GM23248 (cell line): Measurements from ENCODE around the gene MOB2. TPM values are rescaled to one million over a fixed set of nuclear protein-coding genes. Genes with fewer than 3 reads are reported as not detected.

Experiments used
- DNase-seq: peaks from one replicate; pipeline ENCODE4 v3.0.0-alpha.2; 2015
- H2AFZ ChIP-seq: fragments of 200-600 bp; sonication (generic); 2 replicates; pipeline ENCODE4 v1.6.1; 2016; ENCODE audit warnings: antibody characterized with exemption
- H3F3A ChIP-seq: fragments of 200-600 bp; sonication (generic); 2 replicates; pipeline ENCODE4 v1.6.1; 2016; ENCODE audit warnings: mild to moderate bottlenecking, antibody characterized with exemption, mixed run types; ENCODE audit not compliant: insufficient read depth
- H3K27ac ChIP-seq: fragments of 200-600 bp; sonication (generic); 2 replicates; pipeline ENCODE4 v1.5.1; 2016; ENCODE audit warnings: mild to moderate bottlenecking
- H3K27me3 ChIP-seq: fragments of 200-600 bp; sonication (generic); replicated peaks from 2 replicates; pipeline ENCODE4 v1.6.1; 2016; ENCODE audit warnings: mild to moderate bottlenecking; ENCODE audit not compliant: insufficient read depth
- H3K36me3 ChIP-seq: fragments of 200-600 bp; sonication (generic); 2 replicates; pipeline ENCODE4 v1.6.1; 2016; ENCODE audit warnings: low read depth, mild to moderate bottlenecking
- H3K4me1 ChIP-seq: fragments of 200-600 bp; sonication (generic); 2 replicates; pipeline ENCODE4 v1.6.1; 2016; ENCODE audit warnings: mild to moderate bottlenecking; ENCODE audit not compliant: insufficient read depth
- H3K4me2 ChIP-seq: fragments of 200-600 bp; sonication (generic); one replicate; pipeline ENCODE4 v1.6.1; 2016; ENCODE audit warnings: mild to moderate bottlenecking; ENCODE audit not compliant: unreplicated experiment
- H3K4me3 ChIP-seq: fragments of 200-600 bp; sonication (generic); 2 replicates; pipeline ENCODE4 v1.5.1; 2016; ENCODE audit warnings: mild to moderate bottlenecking
- H3K79me2 ChIP-seq: fragments of 200-600 bp; sonication (generic); 2 replicates; pipeline ENCODE4 v1.6.1; 2016; ENCODE audit warnings: mild to moderate bottlenecking; ENCODE audit not compliant: insufficient read depth
- H3K9ac ChIP-seq: fragments of 200-600 bp; sonication (generic); 2 replicates; pipeline ENCODE4 v1.6.1; 2016; ENCODE audit warnings: mild to moderate bottlenecking
- H3K9me2 ChIP-seq: fragments of 200-600 bp; sonication (generic); 2 replicates; pipeline ENCODE4 v1.6.1; 2016; ENCODE audit warnings: mixed run types, mild to moderate bottlenecking, moderate library complexity; ENCODE audit not compliant: insufficient read depth
- H3K9me3 ChIP-seq: fragments of 200-600 bp; sonication (generic); one replicate; pipeline ENCODE4 v1.6.1; 2017; ENCODE audit warnings: low read depth
- H4K20me1 ChIP-seq: fragments of 200-600 bp; sonication (generic); 2 replicates; pipeline ENCODE4 v1.6.0; 2016; ENCODE audit not compliant: insufficient read depth
- EZH2 ChIP-seq: fragments of 200-600 bp; sonication (generic); IDR thresholded peaks from 2 replicates; pipeline ENCODE4 v1.6.1; 2018; ENCODE audit warnings: antibody characterized with exemption, mild to moderate bottlenecking; ENCODE audit not compliant: insufficient read depth, poor library complexity, severe bottlenecking
- EZH2phosphoT487 ChIP-seq: fragments of 200-600 bp; sonication (generic); IDR thresholded peaks from 2 replicates; pipeline ENCODE4 v1.6.1; 2018; ENCODE audit warnings: antibody characterized with exemption, moderate library complexity, mild to moderate bottlenecking, low read depth; ENCODE audit not compliant: insufficient read depth
- WGBS, 2 experiments: methylation state at CpG; one replicate each; pipeline ENCODE4 v1.1.6; 2015 to 2017; ENCODE audit warnings: low lambda C conversion rate in 2 of 2, low coverage in 1 of 2; ENCODE audit errors: missing lambda C conversion rate in 2 of 2; 5-methylcytosine and 5-hydroxymethylcytosine counted together
- in situ Hi-C: fragments of 300-500 bp; cut with MboI; formaldehyde crosslinking; loops from 2 replicates; pipeline ENCODE4 v1.15.0; 2020
- polyA plus RNA-seq: library from polyadenylated mRNA; unstranded; fragments of >200 nt; fragmentation: Nextera tagmentation; extraction: Ambion mirVana; gene quantifications from 2 replicates; pipeline ENCODE4 v1.2.1, GENCODE V29; 2016
- total RNA-seq: library from RNA; depleted of rRNA; stranded (reverse); fragments of >200 nt; shearing (Covaris generic); gene quantifications from 2 replicates; pipeline ENCODE4 v1.2.3, GENCODE V29; 2014

The MOB2 gene
- total and polyA plus RNA-seq, 2 experiments from 2014 or later, result 28.8 to 29.3 TPM

GRCh38 chr11:1479006-1479677 is 7.4 kb downstream of the MOB2 start:
- H3K9ac ChIP-seq, result no peak overlapping the region
- no peak overlapping the region for H2AFZ ChIP-seq
- no peak for DNase-seq
- no peaks in the 10 kb centered on the region for H3K9me2 ChIP-seq
- TF ChIP-seq EZH2phosphoT487 (no peak), EZH2 (no peak)
- no peaks in the 10 kb centered on the region for H3K9me3 ChIP-seq
- H3K27ac ChIP-seq, result no peak overlapping the region
- H3F3A ChIP-seq, result no peaks in the 10 kb centered on the region
- no peak overlapping the region for H3K4me2 ChIP-seq
- 0 out of 2 replicates have a peak, but pooled peaks cover 3% of the 10 kb centered on the region for H4K20me1 ChIP-seq
- peaks cover 5% of the 10 kb centered on the region; the same call in 1 of the 2 replicates for H3K36me3 ChIP-seq
- peaks cover 15% of the 10 kb centered on the region for H3K79me2 ChIP-seq
- in situ Hi-C loops, result no loop called here
- H3K4me1 ChIP-seq, result no peaks in the 10 kb centered on the region
- H3K27me3 ChIP-seq, result no peaks in the 10 kb centered on the region
- 89 to 92% methylated on average over 9 of the region's 9 CpGs for WGBS, 2 experiments
- H3K4me3 ChIP-seq, result no peak overlapping the region

- H4K20me1 ChIP-seq, result 0 out of 2 replicates have a peak, but pooled peaks cover 1% of the 10 kb centered on the region
- in situ Hi-C loops, result no loop called here
- H3F3A ChIP-seq, result no peaks in the 10 kb centered on the region
- WGBS, 2 experiments, result 93 to 94% methylated on average over 8 of the region's 9 CpGs
- TF ChIP-seq EZH2 (no peak), EZH2phosphoT487 (no peak)
- no peaks in the 10 kb centered on the region for H3K9me2 ChIP-seq
- no peak overlapping the region for H2AFZ ChIP-seq
- H3K4me3 ChIP-seq, result no peak overlapping the region
- H3K36me3 ChIP-seq, result peaks cover 5% of the 10 kb centered on the region; the same call in 1 of the 2 replicates
- no peak overlapping the region for H3K9ac ChIP-seq
- no peaks in the 10 kb centered on the region for H3K9me3 ChIP-seq
- H3K79me2 ChIP-seq, result peaks cover 9% of the 10 kb centered on the region
- H3K27me3 ChIP-seq, result no peaks in the 10 kb centered on the region
- H3K4me1 ChIP-seq, result no peaks in the 10 kb centered on the region
- no peak for DNase-seq
- no peak overlapping the region for H3K4me2 ChIP-seq
- H3K27ac ChIP-seq, result no peak overlapping the region
These were observed 8.0 kb downstream of the MOB2 start for GRCh38 chr11:1478544-1478943.

- H3K27ac ChIP-seq, result no peak overlapping the region
- peaks cover 4% of the 10 kb centered on the region; the same call in 1 of the 2 replicates for H3K79me2 ChIP-seq
- DNase-seq, result no peak
- no peak overlapping the region for H2AFZ ChIP-seq
- in situ Hi-C loops, result no loop called here
- H3K9ac ChIP-seq, result no peak overlapping the region
- H3K9me2 ChIP-seq, result no peaks in the 10 kb centered on the region
- H3K4me1 ChIP-seq, result no peaks in the 10 kb centered on the region
- TF ChIP-seq EZH2phosphoT487, result no peak
- no peak for TF ChIP-seq EZH2
- no peak overlapping the region for H3K4me3 ChIP-seq
- peaks cover 5% of the 10 kb centered on the region; the same call in 1 of the 2 replicates for H3K36me3 ChIP-seq
- no peak overlapping the region for H3K4me2 ChIP-seq
- no peaks in the 10 kb centered on the region for H4K20me1 ChIP-seq
- WGBS, 2 experiments, result 95 to 96% methylated on average over 13 of the region's 13 CpGs
- H3K9me3 ChIP-seq, result no peaks in the 10 kb centered on the region
- H3K27me3 ChIP-seq, result no peaks in the 10 kb centered on the region
- no peaks in the 10 kb centered on the region for H3F3A ChIP-seq
These were observed 8.6 kb downstream of the MOB2 start for GRCh38 chr11:1478011-1478410.

- TF ChIP-seq EZH2phosphoT487, result no peak
- no peak for TF ChIP-seq EZH2
- WGBS, 2 experiments, result 85 to 87% methylated on average over 18 to 20 of the region's 20 CpGs
- Histone ChIP-seq H3K79me2 (no peaks in the 10 kb centered on the region), H3K36me3 (peaks cover 5% of the 10 kb centered on the region; the same call in 1 of the 2 replicates), H3K27me3 (no peaks in the 10 kb centered on the region), H3K4me3 (no peak overlapping the region), H3K27ac (no peak overlapping the region), H3F3A (no peaks in the 10 kb centered on the region), H3K9ac (no peak overlapping the region), H3K4me2 (no peak overlapping the region), H3K9me3 (no peaks in the 10 kb centered on the region), H3K4me1 (no peaks in the 10 kb centered on the region), H2AFZ (no peak overlapping the region), H4K20me1 (no peaks in the 10 kb centered on the region), H3K9me2 (no peaks in the 10 kb centered on the region)
- in situ Hi-C loops, result no loop called here
- DNase-seq, result no peak
These were observed 9.4 kb downstream of the MOB2 start for GRCh38 chr11:1476940-1477736.
